Measurements from ENCODE around the gene SLC8A1.

DNA sequence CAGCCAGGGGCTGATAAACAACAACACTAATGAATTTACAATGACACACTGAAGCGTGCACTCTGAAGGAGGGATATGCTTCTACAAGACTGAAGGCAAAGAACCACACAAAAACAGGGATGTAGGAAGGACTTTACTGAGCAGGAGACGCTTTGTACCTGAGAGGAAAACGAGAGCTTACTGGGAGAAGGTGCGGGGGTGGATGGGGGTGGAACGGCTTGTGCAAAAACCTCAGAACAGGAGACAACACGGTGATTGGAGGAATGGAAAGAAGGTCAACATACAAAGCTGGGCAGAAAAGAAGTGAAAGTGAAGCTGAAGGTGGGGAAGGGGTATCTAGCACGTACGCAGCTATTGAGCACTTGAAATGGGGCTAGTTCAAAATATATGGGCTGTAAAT is 93.1 kb downstream of the SLC8A1 start:
- TF ChIP-seq, protein P1, sequence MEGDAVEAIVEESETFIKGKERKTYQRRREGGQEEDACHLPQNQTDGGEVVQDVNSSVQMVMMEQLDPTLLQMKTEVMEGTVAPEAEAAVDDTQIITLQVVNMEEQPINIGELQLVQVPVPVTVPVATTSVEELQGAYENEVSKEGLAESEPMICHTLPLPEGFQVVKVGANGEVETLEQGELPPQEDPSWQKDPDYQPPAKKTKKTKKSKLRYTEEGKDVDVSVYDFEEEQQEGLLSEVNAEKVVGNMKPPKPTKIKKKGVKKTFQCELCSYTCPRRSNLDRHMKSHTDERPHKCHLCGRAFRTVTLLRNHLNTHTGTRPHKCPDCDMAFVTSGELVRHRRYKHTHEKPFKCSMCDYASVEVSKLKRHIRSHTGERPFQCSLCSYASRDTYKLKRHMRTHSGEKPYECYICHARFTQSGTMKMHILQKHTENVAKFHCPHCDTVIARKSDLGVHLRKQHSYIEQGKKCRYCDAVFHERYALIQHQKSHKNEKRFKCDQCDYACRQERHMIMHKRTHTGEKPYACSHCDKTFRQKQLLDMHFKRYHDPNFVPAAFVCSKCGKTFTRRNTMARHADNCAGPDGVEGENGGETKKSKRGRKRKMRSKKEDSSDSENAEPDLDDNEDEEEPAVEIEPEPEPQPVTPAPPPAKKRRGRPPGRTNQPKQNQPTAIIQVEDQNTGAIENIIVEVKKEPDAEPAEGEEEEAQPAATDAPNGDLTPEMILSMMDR (IDR thresholded peaks at IDR 0.05): no peak
- TF ChIP-seq POLR2A (IDR thresholded peaks at IDR 0.05): no peak
- no peak for TF ChIP-seq EP300 (IDR thresholded peaks at IDR 0.05)

Measured in tibial nerve (tissue), 4 donors.